B cell (primary cell): ENCODE measurements around the gene SLC25A5. TPM values are rescaled to one million over a fixed set of nuclear protein-coding genes. Genes with fewer than 3 reads are reported as not detected.

Experiments
- ATAC-seq: fragments of 200-7000 bp; cut with Tn5 transposase; one replicate; pipeline ENCODE4 v1.10.0; 2021; ENCODE audit warnings: low read depth, mild to moderate bottlenecking, moderate number of reproducible peaks, moderate library complexity
- CTCF ChIA-PET: fragments of 350-600 bp; sonication (Branson Sonifier 250); formaldehyde crosslinking; loops from one replicate; lab custom pipeline; 2021; ENCODE audit warnings: antibody characterized with exemption, inconsistent platforms; lab: Charles Lee
- POLR2A ChIA-PET: fragments of 350-600 bp; sonication (Branson Sonifier 250); formaldehyde crosslinking; loops from one replicate; lab custom pipeline; 2021; ENCODE audit warnings: antibody characterized with exemption; lab: Charles Lee
- DNase-seq: peaks from one replicate; pipeline ENCODE4 v3.0.0; 2013
- H2AFZ ChIP-seq: 2 replicates; pipeline ENCODE4 v1.6.1; 2012; ENCODE audit warnings: mild to moderate bottlenecking, low read depth, low read length; ENCODE audit not compliant: insufficient read depth, poor library complexity, severe bottlenecking
- H3K27ac ChIP-seq, 2 donors: 1 replicate in 1 of 2; 2 replicates in 1 of 2; pipeline ENCODE4 v1.5.1; 2012 to 2013; ENCODE audit warnings: low read length in 2 of 2, mild to moderate bottlenecking in 2 of 2, moderate library complexity in 1 of 2
- H3K27me3 ChIP-seq, 4 experiments: fragments of 200-600 bp in 1 of 4; sonication (generic) in 1 of 4; replicated peaks in 1 of 4; 1 replicate in 2 of 4; 2 replicates in 2 of 4; pipeline versions ENCODE4 v1.6.1 to v1.7.0; 2013 to 2016; ENCODE audit warnings: low read length in 3 of 4, mild to moderate bottlenecking in 2 of 4, mixed read lengths in 1 of 4, moderate library complexity in 1 of 4; ENCODE audit not compliant: insufficient read depth in 4 of 4, control insufficient read depth in 3 of 4; ENCODE audit errors: control extremely low read depth in 1 of 4
- H3K36me3 ChIP-seq, 2 experiments: replicated peaks in 1 of 2; 1 replicate in 1 of 2; 2 replicates in 1 of 2; pipeline versions ENCODE4 v1.6.1 to v1.7.1; 2013; ENCODE audit warnings: low read length in 1 of 2; ENCODE audit not compliant: insufficient read depth in 2 of 2, control insufficient read depth in 1 of 2; ENCODE audit errors: control extremely low read depth in 1 of 2, extremely low read depth in 1 of 2
- H3K4me1 ChIP-seq, 2 donors: fragments of 200-600 bp in 1 of 2; sonication (generic) in 1 of 2; 1 replicate in 1 of 2; 2 replicates in 1 of 2; pipeline versions ENCODE4 v1.5.1 to v1.6.1; 2013 to 2017; ENCODE audit warnings: low read length in 2 of 2; ENCODE audit not compliant: control insufficient read depth in 2 of 2, insufficient read depth in 2 of 2
- H3K4me2 ChIP-seq: replicated peaks from 2 replicates; pipeline ENCODE3; 2012; ENCODE audit warnings: mild to moderate bottlenecking, low read depth, low read length; ENCODE audit not compliant: poor library complexity, severe bottlenecking
- H3K4me3 ChIP-seq, 5 experiments: fragments of 200-600 bp in 1 of 5; sonication (generic) in 1 of 5; 1 replicate in 3 of 5; 2 replicates in 2 of 5; pipeline versions ENCODE4 v1.5.1 to v1.7.0; 2011 to 2016; ENCODE audit warnings: low read length in 4 of 5, mild to moderate bottlenecking in 4 of 5, low read depth in 2 of 5, control low read depth in 1 of 5, moderate library complexity in 1 of 5; ENCODE audit not compliant: insufficient read depth in 1 of 5; ENCODE audit errors: control extremely low read depth in 1 of 5, extremely low read depth in 1 of 5
- H3K79me2 ChIP-seq: fragments of 200-600 bp; sonication (generic); one replicate; pipeline ENCODE4 v1.6.0; 2016; ENCODE audit warnings: low read length; ENCODE audit not compliant: control insufficient read depth, insufficient read depth
- H3K9ac ChIP-seq: fragments of 200-600 bp; sonication (generic); 2 replicates; pipeline ENCODE4 v1.6.1; 2017; ENCODE audit warnings: mild to moderate bottlenecking, low read length, moderate library complexity
- H3K9me3 ChIP-seq, 3 donors: one replicate each; pipeline versions ENCODE4 v1.6.1 to v1.7.1; 2013; ENCODE audit warnings: low read length in 2 of 3; ENCODE audit not compliant: control insufficient read depth in 2 of 3, insufficient read depth in 1 of 3; ENCODE audit errors: control extremely low read depth in 1 of 3
- H4K20me1 ChIP-seq: 2 replicates; pipeline ENCODE4 v1.6.0; 2012; ENCODE audit warnings: mild to moderate bottlenecking, low read length; ENCODE audit not compliant: insufficient read depth, control insufficient read depth, poor library complexity, severe bottlenecking
- H3K27ac Mint-ChIP-seq: one replicate; pipeline ENCODE4 v1.8.0; 2021; ENCODE audit warnings: mixed read lengths
- H3K27me3 Mint-ChIP-seq: one replicate; pipeline ENCODE4 v1.8.0; 2021; ENCODE audit warnings: mixed read lengths
- H3K4me1 Mint-ChIP-seq: one replicate; pipeline ENCODE4 v1.8.0; 2021; ENCODE audit warnings: mixed read lengths
- H3K4me3 Mint-ChIP-seq: one replicate; pipeline ENCODE4 v1.8.0; 2021; ENCODE audit warnings: mixed read lengths
- H3K9me3 Mint-ChIP-seq: one replicate; pipeline ENCODE4 v1.8.0; 2022; ENCODE audit warnings: mixed read lengths; ENCODE audit not compliant: insufficient read depth
- EZH2 ChIP-seq: IDR thresholded peaks from 2 replicates; pipeline ENCODE4 v1.6.1; 2012; ENCODE audit warnings: borderline replicate concordance, low read depth, mild to moderate bottlenecking, moderate library complexity, low read length; ENCODE audit not compliant: insufficient read depth, poor library complexity, severe bottlenecking
- WGBS: methylation state at CpG from one replicate; pipeline ENCODE4 v1.1.5; 2013; ENCODE audit warnings: missing lambda C conversion rate; ENCODE audit not compliant: insufficient coverage; 5-methylcytosine and 5-hydroxymethylcytosine counted together
- intact Hi-C: fragments of 100-400 bp; cut with micrococcal nuclease; formaldehyde crosslinking; loops from one replicate; pipeline ENCODE4 v1.10.0; 2022
- polyA plus RNA-seq: library from polyadenylated mRNA; depleted of rRNA; stranded (reverse); fragments of >200 nt; gene quantifications from 2 replicates; pipeline ENCODE4 v1.2.3, GENCODE V29; 2012
- total RNA-seq, 2 donors: library from RNA; stranded (reverse); fragments of 120-200 nt in 1 of 2; gene quantifications; 1 replicate in 1 of 2; 2 replicates in 1 of 2; pipeline versions ENCODE4 v1.2.3 to v1.2.4, GENCODE V29; 2013 to 2022
- TF ChIP-seq, protein P1 (sequence below): fragments of 200-600 bp; IDR thresholded peaks from one replicate; pipeline ENCODE4 v1.8.0; 2022; ENCODE audit warnings: antibody characterized with exemption, mild to moderate bottlenecking

The SLC25A5 gene
- total and polyA plus RNA-seq, 2 donors (not counting 1 experiment from before 2014, with no cell fraction given) = 142 to 443 TPM

DNA sequence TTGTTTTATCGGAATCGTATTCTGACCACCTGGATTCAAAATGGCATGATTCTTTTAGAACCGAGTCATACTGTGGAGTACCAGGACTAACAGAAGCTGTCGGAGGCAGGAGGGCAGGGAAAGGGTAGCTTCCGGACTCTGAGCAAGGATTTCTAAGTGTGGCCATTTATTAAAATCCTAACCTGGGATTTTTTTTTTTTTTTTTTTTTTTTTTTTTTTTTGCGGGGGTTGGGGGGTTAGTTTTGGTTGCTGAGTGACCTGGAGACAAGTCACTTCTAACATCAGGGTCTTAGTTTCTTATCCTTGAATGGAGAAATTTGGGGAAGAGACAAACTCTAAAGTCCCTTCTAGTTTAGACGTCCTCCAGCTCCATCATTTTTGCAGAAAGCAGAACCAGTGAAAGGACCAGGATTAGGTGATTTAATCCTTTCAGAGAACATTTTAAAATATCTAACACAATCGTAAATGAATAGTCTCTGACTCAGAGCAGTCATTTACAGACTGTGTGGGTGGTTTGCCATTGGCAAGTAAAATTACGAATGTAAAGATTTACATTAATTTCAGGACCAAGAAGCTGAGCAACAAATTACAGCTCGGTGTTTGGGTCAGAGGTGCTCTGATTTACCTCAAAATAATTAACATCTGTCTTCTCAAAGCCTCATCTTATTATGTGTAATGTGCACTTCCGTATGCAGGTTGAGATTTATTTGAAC, 7.3 kb downstream of the SLC25A5 start:
- TF ChIP-seq, protein P1, sequence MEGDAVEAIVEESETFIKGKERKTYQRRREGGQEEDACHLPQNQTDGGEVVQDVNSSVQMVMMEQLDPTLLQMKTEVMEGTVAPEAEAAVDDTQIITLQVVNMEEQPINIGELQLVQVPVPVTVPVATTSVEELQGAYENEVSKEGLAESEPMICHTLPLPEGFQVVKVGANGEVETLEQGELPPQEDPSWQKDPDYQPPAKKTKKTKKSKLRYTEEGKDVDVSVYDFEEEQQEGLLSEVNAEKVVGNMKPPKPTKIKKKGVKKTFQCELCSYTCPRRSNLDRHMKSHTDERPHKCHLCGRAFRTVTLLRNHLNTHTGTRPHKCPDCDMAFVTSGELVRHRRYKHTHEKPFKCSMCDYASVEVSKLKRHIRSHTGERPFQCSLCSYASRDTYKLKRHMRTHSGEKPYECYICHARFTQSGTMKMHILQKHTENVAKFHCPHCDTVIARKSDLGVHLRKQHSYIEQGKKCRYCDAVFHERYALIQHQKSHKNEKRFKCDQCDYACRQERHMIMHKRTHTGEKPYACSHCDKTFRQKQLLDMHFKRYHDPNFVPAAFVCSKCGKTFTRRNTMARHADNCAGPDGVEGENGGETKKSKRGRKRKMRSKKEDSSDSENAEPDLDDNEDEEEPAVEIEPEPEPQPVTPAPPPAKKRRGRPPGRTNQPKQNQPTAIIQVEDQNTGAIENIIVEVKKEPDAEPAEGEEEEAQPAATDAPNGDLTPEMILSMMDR = no peak
- no peak for TF ChIP-seq EZH2
- ChIA-PET POLR2A (no interaction called here), CTCF (no interaction called here)
- WGBS = no CpG with 5 or more reads among the region's 11 CpGs
- Histone ChIP-seq H3K27me3 (no peaks in the 10 kb centered on the region), H3K4me1 (no peaks in the 10 kb centered on the region), H3K36me3 (peaks cover 0 to 7% of the 10 kb centered on the region in 2 experiments), H2AFZ (no peak overlapping the region), H3K9ac (no peak overlapping the region), H3K9me3 (no peaks in the 10 kb centered on the region), H4K20me1 (no peaks in the 10 kb centered on the region), H3K4me2 (no peak overlapping the region), H3K4me3 (no peak overlapping the region), H3K27ac (no peak overlapping the region), H3K79me2 (no peaks in the 10 kb centered on the region)
- H3K27me3 Mint-ChIP-seq = no peaks in the 10 kb centered on the region
- DNase-seq (no peak), ATAC-seq (no peak)
- no peaks in the 10 kb centered on the region for H3K4me1 Mint-ChIP-seq
- H3K9me3 Mint-ChIP-seq = no peaks in the 10 kb centered on the region
- no peak overlapping the region for H3K27ac Mint-ChIP-seq
- intact Hi-C loops = no loop called here
- no peak overlapping the region for H3K4me3 Mint-ChIP-seq

DNA sequence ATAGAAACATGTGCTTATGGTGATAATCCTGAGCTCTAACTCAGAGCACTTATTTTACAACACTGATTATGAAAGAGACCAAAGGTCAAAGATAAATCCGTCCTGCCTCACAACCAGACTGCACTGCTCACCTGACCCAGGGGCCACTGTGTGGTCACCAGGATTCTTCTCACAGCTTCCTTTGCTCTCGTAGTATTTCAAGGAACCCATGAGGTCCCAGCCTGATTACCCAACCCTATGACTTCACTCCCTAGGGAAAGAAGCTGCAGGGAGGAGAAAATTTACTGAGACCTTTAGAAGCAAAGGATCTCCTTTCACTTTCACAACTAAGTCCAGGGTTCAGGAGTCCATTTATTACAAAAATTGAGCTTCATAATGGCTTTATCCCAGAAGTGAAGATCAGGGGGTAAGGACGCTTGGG, 9.6 kb downstream of the SLC25A5 start:
- DNase-seq = no peak

More for the DNA sequence above, 9.6 kb downstream of the SLC25A5 start:
- no peak overlapping the region for H3K9ac ChIP-seq
- H2AFZ ChIP-seq = no peak overlapping the region
- peaks cover 5% of the 10 kb centered on the region for H3K4me1 Mint-ChIP-seq
- H3K4me3 Mint-ChIP-seq = no peak overlapping the region
- no peak overlapping the region for H3K4me3 ChIP-seq
- no peaks in the 10 kb centered on the region for H3K9me3 ChIP-seq
- 71% methylated on average over 1 of the region's 3 CpGs for WGBS
- no peak overlapping the region for H3K4me2 ChIP-seq
- ATAC-seq = no peak
- TF ChIP-seq, protein P1 = no peak
- no peak for TF ChIP-seq EZH2
- no peaks in the 10 kb centered on the region for H3K27me3 Mint-ChIP-seq
- H3K79me2 ChIP-seq = no peaks in the 10 kb centered on the region
- peaks cover 5 to 11% of the 10 kb centered on the region in 2 donors for H3K4me1 ChIP-seq
- no peak overlapping the region for H3K27ac Mint-ChIP-seq
- no peaks in the 10 kb centered on the region for H3K9me3 Mint-ChIP-seq
- H3K36me3 ChIP-seq = no peaks in the 10 kb centered on the region
- H4K20me1 ChIP-seq = no peaks in the 10 kb centered on the region
- no peaks in the 10 kb centered on the region for H3K27me3 ChIP-seq
- ChIA-PET CTCF (interaction anchor here (1.6 kb wide), 1 partner anchor 13 kb away, joined by 5 read pairs; no protein-coding TSS in a partner anchor), POLR2A (no interaction called here)
- H3K27ac ChIP-seq = no peak overlapping the region
- intact Hi-C loops = no loop called here
